Measurements from ENCODE around the gene CAMTA1. TPM values are rescaled to one million over a fixed set of nuclear protein-coding genes. Genes with fewer than 3 reads are reported as not detected.

CAMTA1 gene
- total RNA-seq, 1 donor from 2014 or later, result 77.6 TPM

- peaks cover 5% of the 10 kb centered on the region for H3K27me3 ChIP-seq (ENCODE audit: insufficient read depth, low read length)
- FAIRE-seq, result no peak
Measured at GRCh38 chr1:6944434-6944833, 159.2 kb downstream of the CAMTA1 start.

GRCh38 chr1:6947952-6948351 lies 162.7 kb downstream of the CAMTA1 start:
- Mint-ChIP-seq H3K4me1 (ENCODE audit: low read depth, unreplicated experiment) (peaks cover 6% of the 10 kb centered on the region), H3K4me3 (ENCODE audit: unreplicated experiment) (no peak overlapping the region), H3K27ac (ENCODE audit: unreplicated experiment) (no peak overlapping the region), H3K9me3 (ENCODE audit: unreplicated experiment) (no peaks in the 10 kb centered on the region), H3K36me3 (ENCODE audit: low read depth, unreplicated experiment) (no peaks in the 10 kb centered on the region), H3K27me3 (ENCODE audit: low read depth, unreplicated experiment) (peaks cover 5% of the 10 kb centered on the region)
- Histone ChIP-seq H3K4me1 (ENCODE audit: insufficient read depth, low read length) (no peaks in the 10 kb centered on the region), H3K79me2 (ENCODE audit: insufficient read depth, low read length) (no peaks in the 10 kb centered on the region), H3K27ac (ENCODE audit: low read depth, low read length) (no peak overlapping the region), H2AFZ (ENCODE audit: low read depth, low read length) (no peak overlapping the region), H3K36me3 (ENCODE audit: insufficient read depth, low read length) (no peaks in the 10 kb centered on the region), H3K27me3 (ENCODE audit: insufficient read depth, low read length) (no peaks in the 10 kb centered on the region), H3K4me3 (ENCODE audit: insufficient read depth, low read depth, low read length) (no peak overlapping the region), H3K4me2 (ENCODE audit: low read length) (no peak overlapping the region), H4K20me1 (ENCODE audit: insufficient read depth, low read length) (no peaks in the 10 kb centered on the region), H3K9me3 (ENCODE audit: insufficient read depth, low read depth, low read length) (no peaks in the 10 kb centered on the region), H3K9ac (ENCODE audit: low read length) (no peak overlapping the region)
- TF ChIP-seq EZH2 (IDR thresholded peaks at IDR 0.05; ENCODE audit: insufficient read depth, low read length) (no peak), CTCF (IDR thresholded peaks at IDR 0.05; ENCODE audit: insufficient read depth, low read depth, low read length) (no peak)
- no peak for DNase-seq (ENCODE audit: low read depth)
- no peak for FAIRE-seq

More at GRCh38 chr1:6944434-6944833, 159.2 kb downstream of the CAMTA1 start:
- no peak for DNase-seq (ENCODE audit: low read depth)
- Histone ChIP-seq H3K4me2 (ENCODE audit: low read length) (no peak overlapping the region), H3K27ac (ENCODE audit: low read depth, low read length) (no peak overlapping the region), H3K36me3 (ENCODE audit: insufficient read depth, low read length) (no peaks in the 10 kb centered on the region), H2AFZ (ENCODE audit: low read depth, low read length) (no peak overlapping the region), H3K79me2 (ENCODE audit: insufficient read depth, low read length) (no peaks in the 10 kb centered on the region), H3K9ac (ENCODE audit: low read length) (no peak overlapping the region), H4K20me1 (ENCODE audit: insufficient read depth, low read length) (no peaks in the 10 kb centered on the region), H3K4me1 (ENCODE audit: insufficient read depth, low read length) (no peaks in the 10 kb centered on the region), H3K9me3 (ENCODE audit: insufficient read depth, low read depth, low read length) (no peaks in the 10 kb centered on the region), H3K4me3 (ENCODE audit: insufficient read depth, low read depth, low read length) (no peak overlapping the region)
- no peak for TF ChIP-seq EZH2 (IDR thresholded peaks at IDR 0.05; ENCODE audit: insufficient read depth, low read length)
- no peak for TF ChIP-seq CTCF (IDR thresholded peaks at IDR 0.05; ENCODE audit: insufficient read depth, low read depth, low read length)
- Mint-ChIP-seq H3K36me3 (ENCODE audit: low read depth, unreplicated experiment) (peaks cover 2% of the 10 kb centered on the region), H3K4me1 (ENCODE audit: low read depth, unreplicated experiment) (peaks cover 6% of the 10 kb centered on the region), H3K4me3 (ENCODE audit: unreplicated experiment) (no peak overlapping the region), H3K27me3 (ENCODE audit: low read depth, unreplicated experiment) (peaks cover 15% of the 10 kb centered on the region), H3K9me3 (ENCODE audit: unreplicated experiment) (no peaks in the 10 kb centered on the region), H3K27ac (ENCODE audit: unreplicated experiment) (peak overlapping the region; percentile 27)

DNA sequence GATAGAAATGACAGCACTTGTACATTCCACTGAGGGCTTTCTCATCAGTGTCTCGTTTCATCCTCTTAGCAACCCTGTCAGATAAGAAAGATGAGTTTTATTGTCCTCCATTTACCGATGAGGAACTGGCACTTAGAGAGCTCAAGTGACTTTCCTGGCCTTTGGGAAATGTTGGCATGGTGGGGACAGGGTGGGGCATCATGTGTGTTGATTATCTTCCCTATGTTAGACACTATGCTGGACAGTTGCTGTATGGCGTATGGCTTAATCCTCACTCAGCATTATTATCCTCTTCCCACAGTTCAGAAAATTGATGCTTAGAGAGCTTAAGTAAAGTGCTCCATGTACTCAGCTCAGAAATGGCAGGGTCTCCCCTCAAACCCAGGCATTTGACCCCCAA lies 163.2 kb downstream of the CAMTA1 start:
- no peak overlapping the region for H3K4me3 ChIP-seq (ENCODE audit: insufficient read depth, low read depth, low read length)
- Mint-ChIP-seq H3K4me3 (ENCODE audit: unreplicated experiment) (no peak overlapping the region), H3K4me1 (ENCODE audit: low read depth, unreplicated experiment) (peaks cover 6% of the 10 kb centered on the region), H3K27ac (ENCODE audit: unreplicated experiment) (no peak overlapping the region), H3K27me3 (ENCODE audit: low read depth, unreplicated experiment) (peaks cover 5% of the 10 kb centered on the region), H3K9me3 (ENCODE audit: unreplicated experiment) (no peaks in the 10 kb centered on the region), H3K36me3 (ENCODE audit: low read depth, unreplicated experiment) (no peaks in the 10 kb centered on the region)
- DNase-seq (ENCODE audit: low read depth) (no peak), FAIRE-seq (no peak)
- no peak overlapping the region for H2AFZ ChIP-seq (ENCODE audit: low read depth, low read length)
- no peaks in the 10 kb centered on the region for H3K9me3 ChIP-seq (ENCODE audit: insufficient read depth, low read depth, low read length)
- H3K27ac ChIP-seq (ENCODE audit: low read depth, low read length), result no peak overlapping the region
- H3K27me3 ChIP-seq (ENCODE audit: insufficient read depth, low read length), result peaks cover under 1% of the 10 kb centered on the region
- no peak overlapping the region for H3K4me2 ChIP-seq (ENCODE audit: low read length)
- H3K36me3 ChIP-seq (ENCODE audit: insufficient read depth, low read length), result no peaks in the 10 kb centered on the region
- no peaks in the 10 kb centered on the region for H4K20me1 ChIP-seq (ENCODE audit: insufficient read depth, low read length)
- no peaks in the 10 kb centered on the region for H3K79me2 ChIP-seq (ENCODE audit: insufficient read depth, low read length)
- TF ChIP-seq EZH2 (IDR thresholded peaks at IDR 0.05; ENCODE audit: insufficient read depth, low read length) (no peak), CTCF (IDR thresholded peaks at IDR 0.05; ENCODE audit: insufficient read depth, low read depth, low read length) (no peak)
- no peaks in the 10 kb centered on the region for H3K4me1 ChIP-seq (ENCODE audit: insufficient read depth, low read length)
- no peak overlapping the region for H3K9ac ChIP-seq (ENCODE audit: low read length)

All from astrocyte (in vitro differentiated cells and primary cell).